ENCODE measurements around the gene CTDSPL. TPM values are rescaled to one million over a fixed set of nuclear protein-coding genes. Genes with fewer than 3 reads are reported as not detected.

CTDSPL gene
- total RNA-seq, 1 donor from 2014 or later = 10.9 TPM

GRCh38 chr3:38015485-38015884 is 153.8 kb downstream of the CTDSPL start:
- intact Hi-C loops (cut with micrococcal nuclease) = no loop called here

DNA sequence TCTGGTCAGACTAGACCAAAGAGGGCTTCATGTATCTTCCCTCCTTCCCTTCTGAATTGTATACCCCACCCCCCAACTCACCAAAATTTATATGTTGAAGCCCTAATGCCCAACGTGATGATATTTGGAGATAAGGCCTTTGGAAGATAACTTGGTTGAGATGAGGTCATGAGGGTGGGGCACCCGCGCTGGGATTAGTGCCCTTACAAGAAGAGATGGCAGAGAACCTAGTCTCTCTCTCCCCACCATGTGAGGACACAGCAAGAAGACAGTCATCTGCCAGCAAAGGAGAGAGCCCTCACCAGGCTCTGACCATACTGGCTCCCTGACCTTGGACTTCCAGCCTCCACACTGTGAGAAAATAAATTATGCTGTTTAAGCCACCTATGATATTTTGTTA is 154.3 kb downstream of the CTDSPL start:
- intact Hi-C loops (cut with micrococcal nuclease) = no loop called here

DNA sequence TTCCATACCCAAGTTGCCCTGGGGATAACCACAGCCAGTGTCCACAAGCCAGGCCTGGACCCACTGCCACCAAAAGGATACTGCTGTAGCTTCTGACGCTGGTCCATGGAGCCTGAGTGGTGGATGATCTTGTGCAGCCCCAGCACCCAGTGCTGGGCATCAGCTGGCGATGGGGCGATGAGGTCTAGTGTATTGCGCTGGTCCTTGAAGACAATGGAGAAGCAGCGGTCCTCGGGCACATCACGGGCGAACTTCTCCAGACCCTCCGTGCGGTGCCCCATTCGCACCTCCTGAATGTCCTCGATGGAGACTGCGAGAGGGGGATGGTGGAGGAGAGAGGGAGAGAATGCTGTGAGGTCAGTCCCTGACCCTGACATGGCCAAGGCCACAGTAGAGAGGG is 154.7 kb downstream of the CTDSPL start:
- intact Hi-C loops (cut with micrococcal nuclease) = no loop called here

GRCh38 chr3:38016847-38017444 is 155.3 kb downstream of the CTDSPL start:
- intact Hi-C loops (cut with micrococcal nuclease) = no loop called here

GRCh38 chr3:38017445-38018295 is 156.0 kb downstream of the CTDSPL start:
- intact Hi-C loops (cut with micrococcal nuclease) = no loop called here

- intact Hi-C loops (cut with micrococcal nuclease) = no loop called here
Measured at GRCh38 chr3:38018296-38019266, 156.9 kb downstream of the CTDSPL start.

DNA sequence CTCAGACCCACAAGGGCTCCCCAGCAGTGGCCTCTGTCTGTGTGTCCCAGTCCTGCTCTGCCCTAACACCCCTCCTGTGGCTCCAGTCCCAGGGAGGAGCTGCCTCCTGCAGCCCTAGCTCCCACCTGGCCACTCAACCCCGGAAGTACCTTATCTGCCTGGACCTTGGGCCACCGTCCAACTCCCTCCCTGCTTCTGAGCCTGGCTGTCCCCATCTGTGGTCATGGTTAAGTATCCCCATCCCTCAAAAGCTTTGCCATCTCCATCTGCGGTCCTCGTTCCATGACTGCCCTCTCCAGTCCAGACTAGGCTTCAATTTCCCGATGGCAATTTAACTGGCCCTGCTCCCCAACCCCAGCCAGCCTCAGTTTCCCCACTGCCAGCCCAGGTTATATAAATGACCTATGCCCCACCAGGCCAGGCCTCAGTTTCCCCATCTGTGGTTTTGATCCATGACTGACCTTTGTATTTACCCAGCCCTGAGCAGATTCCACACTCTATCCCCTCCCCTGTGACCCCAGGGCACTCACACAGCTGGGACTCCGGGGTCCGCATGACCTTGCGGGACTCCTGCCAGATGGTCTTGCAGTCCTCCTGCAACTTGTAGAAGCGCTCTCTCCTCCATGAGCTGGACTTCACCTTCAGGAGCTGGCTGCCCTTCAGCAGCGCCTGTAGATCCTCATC is 158.1 kb downstream of the CTDSPL start:
- intact Hi-C loops (cut with micrococcal nuclease) = no loop called here

DNA sequence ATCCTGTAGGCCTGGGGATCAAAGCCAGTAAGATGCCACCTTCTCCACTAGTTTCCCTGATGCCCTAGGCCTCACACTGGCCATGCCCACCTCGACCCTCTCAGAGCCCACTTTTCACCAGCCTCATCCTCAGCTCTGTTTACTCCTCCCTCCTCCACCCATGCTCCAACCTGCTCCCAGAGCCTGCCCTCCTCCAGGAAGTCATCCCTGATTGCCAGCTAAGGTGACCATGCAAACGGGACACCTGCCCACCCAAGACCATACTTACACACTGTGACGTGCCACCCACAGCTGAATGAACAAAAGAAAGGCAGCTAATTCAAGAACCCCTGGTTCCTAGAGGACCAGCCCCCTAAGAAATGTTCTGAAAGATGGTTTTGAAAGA is 158.7 kb downstream of the CTDSPL start:
- intact Hi-C loops (cut with micrococcal nuclease) = no loop called here

DNA sequence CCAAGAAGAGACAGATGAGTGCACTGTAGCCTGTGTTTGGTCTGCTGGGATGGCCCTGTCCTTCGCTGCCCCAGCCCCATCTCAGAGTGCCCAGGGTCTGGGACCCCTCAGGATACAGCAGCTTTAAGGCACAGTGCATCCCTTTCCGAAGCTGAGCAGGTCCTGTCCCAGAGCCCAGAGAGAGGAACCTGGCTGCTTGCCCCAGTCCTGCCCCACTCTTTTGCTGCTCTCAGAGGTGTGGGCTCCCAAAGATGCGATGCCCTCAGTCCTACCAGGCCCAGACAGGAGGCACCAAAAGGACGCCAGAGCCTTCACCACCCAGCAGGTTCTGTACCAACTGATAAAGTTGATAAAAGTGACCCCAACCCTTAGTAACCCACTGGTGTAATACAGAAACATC is 159.5 kb downstream of the CTDSPL start:
- intact Hi-C loops (cut with micrococcal nuclease) = no loop called here

DNA sequence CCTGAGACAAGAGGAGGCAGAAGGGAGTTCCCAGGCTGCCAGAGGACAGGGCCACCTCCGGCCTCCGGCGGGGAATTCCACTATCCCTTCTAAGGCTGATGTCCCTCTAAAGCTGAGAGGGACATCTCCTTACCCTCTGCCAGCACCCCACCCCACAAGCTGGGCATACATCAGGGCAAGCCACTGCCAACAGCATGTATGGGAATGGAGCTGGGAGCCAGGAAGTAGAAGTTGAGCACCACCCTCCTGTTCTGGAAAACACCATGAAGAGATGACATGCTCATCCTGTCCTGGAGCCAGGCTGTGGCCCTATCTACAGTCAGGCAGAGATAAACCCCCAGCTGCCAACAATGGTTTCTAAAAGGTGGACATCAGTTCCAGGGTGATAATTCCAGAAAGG is 160.6 kb downstream of the CTDSPL start:
- intact Hi-C loops (cut with micrococcal nuclease) = no loop called here

DNA sequence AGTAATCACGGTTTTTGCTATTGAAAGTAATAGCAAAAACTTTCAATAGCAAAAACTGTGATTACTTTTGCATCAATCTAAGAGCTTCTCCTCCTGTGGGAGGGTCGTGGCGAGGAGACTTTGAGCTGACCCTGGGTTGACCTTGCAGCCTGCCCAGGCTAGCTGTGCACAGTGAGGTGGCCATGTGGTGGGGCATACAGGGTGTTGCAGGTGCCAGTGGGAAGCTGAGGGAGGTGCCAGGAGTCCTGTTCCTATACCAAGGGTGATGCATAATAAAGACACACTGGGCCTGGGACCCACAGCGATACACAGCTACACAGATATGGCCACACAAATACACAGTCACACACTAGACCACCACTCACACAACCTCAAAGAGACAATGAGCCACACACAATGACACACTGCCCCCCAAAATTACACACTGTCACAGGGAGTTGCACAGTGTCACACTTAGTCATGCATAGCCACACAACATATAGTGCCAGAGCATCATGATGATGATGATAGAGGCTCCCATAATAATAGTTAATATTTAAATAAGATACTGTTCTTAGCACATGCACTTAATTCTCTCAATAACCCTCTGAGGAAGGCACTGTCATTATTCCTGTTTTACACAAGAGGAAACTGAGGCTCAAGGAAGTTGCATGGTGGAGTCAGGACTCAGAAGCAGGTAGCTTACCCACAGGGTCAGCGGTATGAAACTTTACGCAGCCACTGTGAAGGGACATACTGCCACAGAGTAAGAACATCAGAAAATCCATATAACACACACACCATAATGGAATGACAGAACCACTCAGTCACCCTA is 161.4 kb downstream of the CTDSPL start:
- intact Hi-C loops (cut with micrococcal nuclease) = no loop called here

GRCh38 chr3:38026856-38027255 is 165.2 kb downstream of the CTDSPL start:
- intact Hi-C loops (cut with micrococcal nuclease) = no loop called here

DNA sequence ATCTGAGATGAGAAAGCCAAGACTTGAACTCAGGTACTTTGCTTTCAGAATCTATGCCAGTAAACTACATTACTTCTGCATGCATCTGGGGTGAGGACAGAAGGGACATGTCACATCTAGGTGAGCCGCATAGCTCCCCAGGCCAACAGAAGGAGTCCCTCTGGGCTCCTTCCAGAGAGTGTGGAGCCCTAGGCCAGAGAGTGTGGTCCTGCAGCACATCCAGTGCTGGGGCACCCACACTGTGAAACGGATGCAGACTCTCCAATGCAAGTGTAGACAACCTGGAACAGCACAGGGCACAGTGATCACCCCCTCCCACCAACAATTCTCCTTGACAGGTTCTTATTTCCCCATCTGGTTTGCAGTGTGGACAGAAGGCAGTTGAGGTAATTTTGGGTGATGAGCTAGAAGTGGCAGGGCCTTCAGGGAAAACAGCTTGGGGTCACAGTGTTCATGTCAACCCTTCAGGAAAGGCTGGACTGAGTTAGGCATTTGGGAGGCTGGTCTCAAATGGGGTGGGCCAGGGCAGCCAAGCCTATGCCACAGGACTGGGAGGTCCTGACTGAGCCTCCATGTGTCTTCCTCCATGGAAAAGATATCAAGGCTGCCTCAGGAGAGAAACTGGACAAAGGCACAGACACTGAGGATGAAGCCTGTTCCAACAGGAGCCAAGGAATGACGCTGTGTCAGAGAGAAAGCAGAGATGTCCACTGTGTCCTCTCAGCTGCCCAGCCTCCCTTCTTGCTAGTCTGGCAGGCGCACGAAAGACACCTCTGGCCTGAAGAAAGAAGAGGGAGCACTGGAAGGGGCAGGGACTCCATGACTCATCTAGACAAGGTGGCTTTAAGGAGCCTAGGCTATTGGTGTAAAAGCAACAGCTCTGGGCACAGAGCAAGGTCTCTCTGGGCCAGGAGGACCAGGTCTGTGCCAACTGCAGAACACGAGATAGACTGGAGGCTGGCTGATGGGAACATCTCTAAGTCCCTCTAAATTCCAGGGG is 166.1 kb downstream of the CTDSPL start:
- intact Hi-C loops (cut with micrococcal nuclease) = no loop called here

GRCh38 chr3:38028621-38029361 is 167.1 kb downstream of the CTDSPL start:
- intact Hi-C loops (cut with micrococcal nuclease) = no loop called here

- intact Hi-C loops (cut with micrococcal nuclease) = no loop called here
Measured at GRCh38 chr3:38029400-38030125, 167.9 kb downstream of the CTDSPL start, which contains the start of gene PLCD1. Gene PLCD1 (minus strand): TSS chr3:38029642. CDS start chr3:38029539, 103 bp downstream.

DNA sequence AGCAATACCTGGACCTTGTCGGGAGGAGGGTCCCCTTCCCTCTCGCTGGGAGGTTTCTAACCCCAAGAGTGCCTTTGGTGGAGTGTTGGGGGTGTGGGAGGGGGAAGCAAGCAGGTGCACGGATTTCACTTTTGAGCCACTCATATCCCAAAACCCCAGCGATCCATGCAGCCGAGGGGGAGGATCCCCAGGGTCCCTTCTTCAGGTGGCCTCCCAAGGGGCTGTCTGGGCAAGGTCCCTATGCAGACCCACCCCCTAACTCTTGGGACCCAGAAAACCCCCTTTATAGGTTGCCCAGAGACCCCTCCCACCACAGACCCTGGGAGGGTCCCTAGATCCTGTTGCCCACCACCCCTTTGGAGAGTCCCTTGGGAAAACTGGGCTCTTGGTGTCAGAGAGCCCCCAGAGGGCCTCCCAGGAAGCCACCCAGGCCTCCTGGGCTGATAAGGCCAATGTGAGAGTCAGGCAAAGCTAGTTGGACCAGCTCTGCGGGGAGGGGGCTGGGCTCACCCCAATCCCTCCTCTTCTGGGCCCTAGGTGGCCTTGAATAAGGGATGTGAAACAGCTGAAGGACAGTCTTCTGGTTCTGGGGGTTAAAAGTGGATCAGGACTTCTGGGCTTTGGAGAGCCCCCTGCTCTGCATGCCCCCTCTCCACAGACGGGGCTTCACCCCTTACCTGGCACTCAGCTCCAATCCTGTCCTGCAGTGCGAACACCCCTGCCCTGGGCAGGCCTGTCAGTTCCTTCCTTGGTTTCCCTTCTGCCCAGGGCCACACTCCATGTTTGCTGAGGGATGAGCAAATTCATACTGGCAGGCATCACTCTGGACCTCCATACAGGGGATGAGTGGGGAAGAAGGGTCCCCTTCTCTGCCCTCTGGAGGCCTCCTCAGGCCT is 168.7 kb downstream of the CTDSPL start:
- intact Hi-C loops (cut with micrococcal nuclease) = no loop called here
